NK-92 treated with Interleukin-12 subunit alpha and Interleukin-12 subunit beta, amount 100 ng/mL, for 24 hours (cell line): ENCODE results near the gene FGFRL1.

Experiments
- DNase-seq: peaks from one replicate; lab custom pipeline; 2025; lab: John Stamatoyannopoulos, UW

The FGFRL1 gene, protein sequence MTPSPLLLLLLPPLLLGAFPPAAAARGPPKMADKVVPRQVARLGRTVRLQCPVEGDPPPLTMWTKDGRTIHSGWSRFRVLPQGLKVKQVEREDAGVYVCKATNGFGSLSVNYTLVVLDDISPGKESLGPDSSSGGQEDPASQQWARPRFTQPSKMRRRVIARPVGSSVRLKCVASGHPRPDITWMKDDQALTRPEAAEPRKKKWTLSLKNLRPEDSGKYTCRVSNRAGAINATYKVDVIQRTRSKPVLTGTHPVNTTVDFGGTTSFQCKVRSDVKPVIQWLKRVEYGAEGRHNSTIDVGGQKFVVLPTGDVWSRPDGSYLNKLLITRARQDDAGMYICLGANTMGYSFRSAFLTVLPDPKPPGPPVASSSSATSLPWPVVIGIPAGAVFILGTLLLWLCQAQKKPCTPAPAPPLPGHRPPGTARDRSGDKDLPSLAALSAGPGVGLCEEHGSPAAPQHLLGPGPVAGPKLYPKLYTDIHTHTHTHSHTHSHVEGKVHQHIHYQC

DNA sequence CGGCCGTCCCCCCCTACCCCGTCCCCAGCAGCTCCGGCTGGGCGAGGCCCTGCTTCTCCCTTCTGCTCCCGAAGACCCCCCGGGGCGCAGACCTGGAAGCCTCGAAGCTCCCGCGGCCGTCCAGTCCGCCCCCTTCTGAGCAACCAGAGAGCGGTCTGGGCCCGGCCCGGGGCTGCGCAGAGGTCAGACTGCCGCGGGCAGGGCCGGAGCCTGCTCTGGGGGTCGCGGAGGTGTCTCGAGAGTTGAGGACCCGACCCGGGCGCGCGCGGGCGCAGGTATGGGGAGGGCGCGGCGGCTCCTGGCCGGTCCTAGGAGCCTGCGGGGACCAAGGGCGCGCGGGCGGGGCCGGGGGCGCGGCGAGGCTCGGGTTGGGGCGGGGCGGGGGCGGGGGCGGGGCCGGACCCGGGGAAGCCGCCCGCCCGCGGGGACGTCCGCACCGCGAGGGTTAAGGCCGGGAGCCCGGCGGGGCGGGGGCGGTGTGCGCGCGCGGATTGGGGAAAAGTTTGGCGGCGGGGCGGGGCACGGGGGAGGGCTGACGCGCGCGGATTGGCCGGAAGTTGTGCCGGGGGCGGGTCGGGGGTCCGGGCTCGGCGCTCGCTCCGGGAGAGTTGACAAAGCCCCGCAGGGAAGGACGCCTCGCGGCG, at the start of gene FGFRL1:
TSS of gene FGFRL1 (plus strand) at position 605 of the 644 bp plus-strand sequence. CDS start 860 bp downstream, outside the sequence.
- DNase-seq: no peak

DNA sequence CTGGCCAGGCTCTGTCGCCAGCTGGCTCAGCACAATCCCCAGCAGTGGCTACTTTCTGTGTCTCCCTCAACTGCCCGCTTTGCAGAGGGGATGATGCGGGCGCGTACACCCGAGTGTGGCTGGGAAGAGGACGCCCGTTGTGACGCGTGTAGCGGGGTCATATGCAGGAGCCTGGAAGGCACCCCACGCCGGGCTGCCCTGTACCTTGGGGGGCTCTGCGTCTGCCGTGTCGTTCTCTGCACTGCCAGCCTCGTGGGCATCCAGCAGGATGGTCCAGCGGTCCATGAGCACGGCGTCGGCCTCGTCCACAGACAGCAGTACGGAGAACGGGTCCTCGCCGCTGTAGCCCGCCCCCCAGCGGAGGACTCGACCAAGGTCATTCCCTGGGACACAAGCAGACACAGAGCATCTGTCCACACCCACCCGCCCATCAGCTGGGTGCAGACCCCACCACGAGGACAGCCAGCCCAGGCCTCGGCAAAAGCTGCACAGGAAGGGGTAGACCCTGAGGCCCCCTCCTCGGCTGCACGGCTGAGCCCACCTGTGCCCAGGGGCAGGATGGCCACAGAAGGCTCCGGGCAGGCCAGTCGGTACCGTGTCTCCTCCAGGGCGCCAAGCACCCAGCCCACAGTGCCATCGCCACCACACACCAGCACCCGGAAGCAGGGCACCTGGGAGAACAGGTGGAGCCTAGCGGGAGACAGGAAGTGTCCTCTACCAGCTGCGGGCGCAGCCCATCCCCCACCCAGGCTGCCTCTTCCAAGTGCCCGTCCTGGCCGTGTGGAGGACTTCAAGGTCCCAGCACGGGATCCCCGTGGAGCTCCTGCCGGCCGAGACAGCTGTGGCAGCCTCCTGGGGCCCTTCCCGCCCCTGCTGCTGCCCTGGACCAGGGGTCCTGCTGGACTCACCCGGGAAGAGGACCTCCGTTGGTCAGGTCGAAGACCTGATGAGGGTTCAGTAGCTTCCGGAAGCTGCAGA, 48.9 kb upstream of the FGFRL1 start:
- DNase-seq: no peak

DNA sequence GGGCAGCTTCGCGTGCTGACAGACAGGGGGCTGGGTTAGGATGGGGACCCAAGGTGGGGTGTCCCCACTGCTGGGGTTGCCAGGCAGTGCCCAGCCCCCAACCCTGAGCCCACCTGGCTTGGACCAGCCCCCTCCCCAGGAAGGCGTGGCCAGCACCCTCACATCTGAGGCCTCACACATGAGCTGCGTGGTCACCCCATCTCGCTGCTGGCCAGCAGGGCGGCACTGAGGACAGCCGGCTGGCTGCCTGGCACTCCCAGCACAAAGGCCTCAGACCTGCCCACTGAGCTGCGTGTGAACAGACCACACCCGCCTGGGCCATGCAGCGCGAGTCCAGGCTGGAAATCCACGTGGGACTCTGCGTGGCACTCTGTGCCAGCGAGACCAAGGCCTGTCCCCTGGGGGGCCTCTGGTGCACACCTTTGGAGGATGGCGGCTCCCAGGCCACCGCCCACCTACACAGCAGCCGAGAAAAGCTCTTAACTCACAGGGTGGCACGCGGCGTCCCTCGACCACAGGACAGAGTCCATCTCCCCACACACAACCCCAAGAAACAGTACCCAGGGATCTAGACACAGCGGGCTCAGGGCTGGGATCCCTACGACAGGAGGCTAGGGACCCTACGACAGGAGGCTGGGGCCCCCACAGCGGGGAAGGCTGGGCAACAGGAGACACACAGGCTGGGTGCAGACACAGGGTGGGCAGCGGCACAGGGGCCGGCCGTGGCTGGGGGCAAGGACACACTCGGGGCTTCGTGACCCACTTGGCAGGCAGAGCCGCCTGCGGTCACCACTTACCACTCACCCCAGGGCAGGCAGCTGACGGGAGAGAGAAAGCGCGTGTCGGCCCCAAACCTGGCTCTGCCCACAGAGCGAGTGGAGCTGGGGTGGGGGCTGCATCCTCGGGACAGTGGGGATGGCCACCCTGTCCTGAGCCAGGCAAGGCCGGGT, 47.9 kb upstream of the FGFRL1 start:
- DNase-seq: no peak

DNA sequence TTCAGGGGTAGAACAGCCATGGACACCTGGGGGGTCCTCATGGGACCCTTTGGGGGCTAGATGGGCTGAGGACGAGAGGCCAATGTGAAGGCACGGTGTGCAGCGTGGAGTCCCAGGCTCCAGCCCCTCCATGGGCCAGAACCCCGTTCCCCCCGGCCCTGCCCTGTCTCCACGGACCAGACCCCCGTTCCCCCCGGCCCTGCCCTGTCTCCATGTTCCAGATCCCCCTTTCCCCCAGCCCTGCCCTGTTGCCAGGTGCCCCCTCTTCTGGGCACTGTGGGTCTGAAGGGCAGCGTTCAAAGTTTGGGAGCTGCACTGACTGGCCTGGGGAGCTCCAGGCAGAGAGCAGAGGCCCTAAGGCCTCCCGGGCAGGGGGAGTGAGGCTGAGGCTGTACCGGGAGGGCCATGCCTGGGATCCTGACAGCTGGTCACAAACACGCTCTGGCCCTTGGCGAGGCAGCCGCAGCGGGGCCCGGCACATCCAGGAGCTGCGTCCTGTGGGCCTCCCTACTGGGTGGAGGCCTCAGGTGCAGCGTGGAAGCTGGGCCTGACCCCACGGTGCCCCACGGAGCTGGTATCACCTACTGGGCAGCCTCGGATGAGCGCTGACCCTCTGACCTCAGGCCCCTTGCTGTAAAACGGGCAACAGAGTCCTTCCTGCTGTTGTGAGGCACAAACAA, 46.9 kb upstream of the FGFRL1 start:
- DNase-seq: no peak

DNA sequence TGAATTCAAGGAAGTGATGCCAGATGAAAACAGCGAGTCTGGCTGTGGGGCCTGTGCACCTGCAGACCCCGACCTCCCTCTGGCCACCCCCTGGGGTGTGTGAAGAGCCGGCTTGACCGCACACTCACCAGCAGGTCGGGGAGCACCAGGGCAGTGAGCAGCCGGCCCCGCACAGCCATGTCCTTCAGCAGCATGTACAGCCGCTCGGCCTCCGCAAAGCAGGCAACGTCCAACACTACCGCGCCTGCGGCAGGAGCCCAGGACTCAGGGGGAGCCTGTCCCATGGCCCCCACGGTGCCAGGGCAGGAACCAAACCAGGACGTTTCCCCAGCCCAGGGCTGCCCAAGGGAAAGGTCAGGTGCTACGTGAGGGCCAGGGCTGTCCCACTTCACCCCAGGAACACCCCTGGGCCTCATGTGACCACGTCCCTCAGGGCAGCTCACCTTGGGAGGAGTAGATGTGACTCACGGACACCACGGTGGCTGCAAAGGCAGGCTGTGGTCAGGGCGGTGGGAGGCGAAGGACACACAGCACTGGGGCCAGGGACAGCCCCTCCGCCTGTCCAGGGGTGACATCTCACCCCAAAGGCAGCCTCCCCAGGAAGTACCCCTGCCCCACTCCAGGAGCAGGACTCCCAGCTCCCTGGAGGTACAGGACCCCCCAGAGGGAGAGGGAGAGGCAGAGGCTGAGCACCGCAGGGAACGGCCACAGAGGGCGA, 46.2 kb upstream of the FGFRL1 start:
- no peak for DNase-seq

DNA sequence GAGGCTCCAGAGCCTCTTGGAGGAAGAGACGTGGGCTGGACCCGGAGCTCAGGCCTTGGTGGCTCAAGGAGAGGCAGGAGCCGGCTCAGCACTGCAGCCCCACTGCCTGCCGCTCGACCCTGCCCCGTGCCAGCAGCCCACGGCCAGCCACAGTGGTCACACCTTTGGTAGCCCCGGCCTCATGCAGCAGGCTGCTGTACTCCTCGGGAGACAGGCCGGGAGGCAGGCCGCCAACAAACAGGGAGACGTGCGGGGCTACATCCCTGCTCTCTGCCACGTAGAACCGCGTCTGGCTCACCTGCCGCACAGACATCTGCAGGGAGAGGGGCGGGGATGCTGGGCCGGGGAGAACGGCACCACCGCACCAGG, 45.7 kb upstream of the FGFRL1 start:
- DNase-seq: no peak

DNA sequence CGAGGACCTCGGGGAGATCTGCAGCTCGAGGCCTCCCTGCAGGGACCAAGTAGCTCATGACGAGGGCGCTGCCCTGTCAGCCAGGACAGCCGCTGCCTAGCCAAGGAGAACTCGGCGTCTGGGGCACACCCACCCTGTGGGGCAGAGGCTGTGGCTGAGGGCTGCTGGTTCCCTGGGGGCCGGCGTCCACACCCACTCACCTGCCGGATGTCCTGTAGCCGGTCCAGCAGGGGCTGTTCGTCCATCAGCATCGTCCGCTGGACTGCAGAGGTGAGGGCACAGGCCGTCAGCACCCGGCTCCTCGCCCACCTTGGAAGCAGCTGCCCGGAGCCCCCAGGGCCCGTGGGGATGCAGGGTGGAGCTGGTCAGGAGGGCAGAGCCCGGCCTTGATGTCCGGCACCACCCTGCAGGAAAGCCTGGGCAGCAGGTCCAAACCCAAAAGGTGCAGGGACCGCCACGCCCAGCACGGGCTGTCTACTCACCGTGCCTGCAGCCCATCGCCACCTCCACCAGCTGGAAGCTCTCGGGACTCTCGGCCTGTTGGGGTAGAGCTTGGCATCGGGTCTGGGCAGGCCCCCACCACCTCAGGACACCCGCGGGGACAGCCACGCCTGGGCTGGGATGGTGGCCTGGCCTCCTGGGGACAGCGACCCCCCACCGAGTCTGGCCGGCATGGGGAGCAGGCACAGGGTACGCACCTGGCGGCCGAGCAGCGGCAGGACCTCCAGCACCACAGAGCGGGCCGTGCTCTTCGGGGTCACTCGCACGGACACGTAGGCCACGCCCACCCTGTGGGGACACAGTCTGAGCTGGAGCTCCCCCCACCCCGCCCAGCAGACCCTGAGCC, 44.9 kb upstream of the FGFRL1 start:
- no peak for DNase-seq

DNA sequence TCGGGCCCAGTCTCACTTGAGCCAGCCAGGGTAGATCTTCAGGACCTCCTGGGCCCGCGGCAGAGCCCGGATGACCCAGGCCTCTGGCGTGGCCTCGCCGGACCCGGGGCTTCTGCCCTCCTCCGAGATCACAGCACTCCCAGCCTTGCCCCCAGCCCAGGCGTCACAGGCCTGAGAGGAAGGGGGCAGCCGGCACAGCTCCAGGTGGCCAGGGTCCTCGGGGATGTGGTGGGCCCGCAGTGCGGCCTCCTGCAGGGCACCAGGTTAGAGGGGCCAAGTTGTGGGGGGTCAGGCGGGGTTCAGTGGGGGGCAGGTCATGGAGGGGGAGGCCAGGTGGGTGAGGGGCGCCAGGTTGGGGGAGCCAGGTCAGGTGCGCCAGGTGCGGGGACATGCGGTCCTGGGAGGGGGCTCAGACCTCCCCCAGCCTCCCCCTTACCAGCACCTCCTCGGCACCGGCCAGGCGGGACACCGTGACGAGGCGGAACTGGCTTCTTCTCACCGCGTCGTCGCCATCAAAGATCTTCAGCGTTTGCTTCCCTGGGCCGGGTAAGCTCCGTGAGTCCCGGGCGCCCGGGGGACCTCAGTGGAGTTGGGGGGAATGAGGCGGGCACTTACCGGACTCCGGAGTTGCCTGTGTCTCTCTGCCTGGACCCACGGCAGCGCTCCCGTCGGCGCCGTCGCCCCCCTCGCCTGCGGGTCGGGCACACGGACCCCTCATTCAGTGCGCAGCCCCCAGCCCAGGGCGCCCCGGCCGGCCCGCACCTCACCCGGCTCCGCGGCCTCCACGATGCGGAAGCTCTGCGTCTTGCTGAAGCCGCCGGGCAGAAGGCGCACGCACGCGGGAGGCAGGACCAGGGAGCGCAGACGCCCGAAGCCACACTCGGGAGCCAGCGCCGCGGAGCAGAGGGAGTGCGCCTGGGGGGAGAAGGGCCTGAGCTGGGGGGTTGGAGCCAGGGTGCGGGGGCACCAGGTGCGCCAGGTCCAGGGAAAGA, 44.0 kb upstream of the FGFRL1 start:
- DNase-seq: no peak

DNA sequence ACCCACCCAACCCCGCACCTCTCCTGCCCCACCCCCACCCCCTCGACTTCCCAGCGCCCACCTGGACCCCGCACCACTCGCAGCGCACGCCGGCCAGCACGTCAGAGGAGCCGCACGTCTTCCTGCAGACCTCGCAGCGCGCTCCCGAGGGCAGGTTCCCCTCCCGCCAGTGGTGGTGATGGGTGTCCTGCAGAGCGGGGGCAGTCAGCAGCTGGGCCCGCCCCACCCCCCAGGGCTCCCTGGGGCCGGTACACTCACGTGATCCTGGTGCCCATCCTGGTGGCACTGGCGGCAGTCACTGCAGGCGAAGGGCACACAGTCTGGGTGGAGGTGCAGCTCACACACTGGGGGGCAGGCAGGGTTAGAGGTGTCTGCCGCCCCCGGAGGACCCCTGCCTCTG, 43.2 kb upstream of the FGFRL1 start:
- no peak for DNase-seq

DNA sequence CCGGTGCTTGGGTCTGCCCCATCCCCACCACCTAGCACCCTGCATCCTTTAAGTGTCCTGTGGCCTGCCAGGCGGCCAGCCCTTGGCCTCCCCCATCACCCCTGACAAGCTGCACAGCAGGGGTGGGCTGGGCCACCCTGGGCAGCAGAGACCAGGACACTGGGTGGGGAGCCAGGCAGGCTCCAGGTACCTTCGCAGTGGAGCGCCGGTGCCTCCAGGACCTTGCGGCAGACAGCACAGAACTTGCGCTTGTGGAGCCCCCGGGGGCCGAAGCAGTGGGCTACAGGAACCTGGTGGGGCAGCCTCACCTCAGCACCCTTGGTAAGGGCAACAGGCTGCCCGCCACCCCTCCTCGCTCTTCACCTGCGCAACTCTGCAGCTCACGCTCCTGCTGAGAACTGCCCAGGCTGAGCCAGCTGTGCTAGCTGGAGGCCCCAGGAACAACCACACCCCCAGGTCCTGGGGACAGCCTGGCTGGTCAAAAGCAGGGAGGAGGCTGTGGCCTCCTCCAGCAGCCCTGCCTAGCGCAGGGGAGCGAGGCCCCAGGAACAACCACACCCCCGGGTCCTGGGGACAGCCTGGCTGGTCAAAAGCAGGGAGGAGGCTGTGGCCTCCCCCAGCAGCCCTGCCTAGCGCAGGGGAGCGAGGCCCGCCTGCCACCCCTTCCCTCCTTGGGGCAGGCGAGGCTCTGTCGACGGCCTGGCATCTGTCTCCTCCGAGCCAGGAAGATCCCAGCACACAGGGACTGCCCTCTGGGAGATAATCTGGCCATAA, 42.6 kb upstream of the FGFRL1 start:
- no peak for DNase-seq

DNA sequence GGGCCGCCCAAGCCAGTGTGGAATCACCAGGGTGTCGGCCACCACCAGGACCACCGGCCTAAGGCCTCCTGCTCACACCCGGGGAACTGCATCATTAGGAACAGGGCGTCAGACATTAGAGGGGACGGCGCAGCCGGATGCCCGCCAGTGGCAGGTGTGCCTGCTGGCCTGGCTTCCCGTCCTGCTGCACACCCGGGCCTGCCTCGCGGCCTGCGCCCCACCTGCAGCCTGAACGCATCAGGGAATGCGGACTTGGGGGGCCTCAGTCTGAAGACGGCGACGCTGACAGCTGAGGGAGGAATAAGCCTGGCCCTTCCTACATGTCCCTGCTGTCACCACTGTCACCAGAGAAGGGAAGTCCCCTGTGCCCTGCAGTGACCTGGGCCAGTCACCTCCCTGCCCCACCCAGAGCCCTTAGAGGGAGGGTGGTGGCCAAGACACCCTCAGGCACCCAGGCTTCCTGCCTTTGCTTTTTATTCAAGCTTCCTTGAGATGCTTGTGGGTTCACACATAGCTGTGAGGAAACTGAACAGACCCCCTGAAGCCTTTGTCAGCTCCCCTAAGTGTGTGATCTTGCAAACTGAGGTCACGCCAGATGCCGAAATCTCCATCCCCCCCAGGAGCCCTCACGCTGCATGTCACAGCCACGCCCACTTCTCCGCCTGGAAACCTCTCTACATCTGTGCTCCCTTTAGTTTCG, 41.2 kb upstream of the FGFRL1 start:
- peak; percentile 14 for DNase-seq

DNA sequence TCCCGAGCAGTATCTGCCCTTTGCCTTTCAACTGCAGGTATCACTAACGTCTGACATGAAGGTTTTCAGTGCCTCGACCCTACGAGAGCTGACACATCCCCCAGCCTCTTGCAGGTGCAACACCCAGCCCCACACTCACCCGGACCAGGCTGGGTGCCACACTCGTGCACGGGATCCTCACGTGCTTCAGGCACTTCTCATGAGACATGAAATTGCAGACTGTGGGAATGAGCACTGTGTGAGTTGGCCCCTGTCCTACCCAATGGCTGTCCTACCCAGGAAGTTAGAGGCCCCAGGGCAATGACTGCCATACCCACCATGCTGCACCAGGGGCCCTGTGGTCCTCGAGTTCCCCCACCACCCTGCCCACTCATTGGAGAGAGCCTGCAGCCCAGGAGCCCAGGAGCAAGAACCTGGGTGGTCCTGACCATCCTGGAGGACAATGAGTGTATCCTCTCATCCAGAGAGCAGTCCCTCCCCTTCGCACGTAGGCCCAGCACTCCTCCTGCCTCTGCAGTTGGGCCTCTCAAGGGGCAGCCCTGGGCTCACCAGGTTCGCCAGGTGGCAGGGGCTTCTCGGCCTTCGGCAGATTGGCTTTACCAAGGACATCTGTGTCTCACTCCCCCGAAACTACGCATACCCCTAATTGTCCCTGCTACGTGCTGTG, 40.4 kb upstream of the FGFRL1 start:
- DNase-seq: no peak

DNA sequence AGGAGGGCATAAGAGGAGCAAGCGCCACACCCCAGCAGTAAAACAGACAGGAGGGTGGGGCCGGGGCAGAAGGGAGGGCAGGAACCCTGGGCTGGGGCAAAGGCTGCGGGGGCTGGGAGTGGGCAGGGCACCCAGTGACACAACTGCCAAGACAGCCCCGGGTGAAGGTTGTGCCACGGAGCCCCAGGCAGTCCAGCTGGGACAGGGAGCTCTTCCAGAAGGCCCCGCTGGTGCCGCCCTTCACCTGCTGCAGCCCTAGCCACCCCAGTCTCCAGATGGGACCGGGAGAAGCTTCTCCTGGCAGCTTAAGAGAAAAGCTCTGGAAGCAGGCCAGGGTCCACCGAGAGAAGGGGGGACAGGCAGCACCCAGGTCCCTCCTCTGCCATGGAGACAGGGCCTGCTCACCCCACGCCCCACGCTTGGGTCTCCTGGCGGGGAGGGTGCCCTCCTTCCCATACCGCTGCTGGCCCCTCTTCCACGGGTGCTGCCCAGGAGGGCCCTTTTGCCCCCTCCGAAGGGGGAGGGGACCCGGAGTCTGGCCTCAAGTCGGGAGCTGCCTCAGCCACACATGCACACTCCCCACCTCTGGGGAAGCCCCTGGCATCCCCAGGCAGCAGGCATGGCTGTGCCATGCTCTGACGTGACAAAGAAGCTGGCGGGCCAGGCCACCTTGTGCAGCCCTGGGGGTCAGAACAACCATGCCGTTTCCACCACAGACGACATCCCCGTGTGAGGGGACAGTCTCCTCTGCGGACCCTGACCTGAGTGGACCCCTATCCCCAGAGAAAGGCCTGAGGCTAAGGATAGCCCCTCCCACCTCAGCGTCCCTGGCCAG, 39.5 kb upstream of the FGFRL1 start:
- no peak for DNase-seq

DNA sequence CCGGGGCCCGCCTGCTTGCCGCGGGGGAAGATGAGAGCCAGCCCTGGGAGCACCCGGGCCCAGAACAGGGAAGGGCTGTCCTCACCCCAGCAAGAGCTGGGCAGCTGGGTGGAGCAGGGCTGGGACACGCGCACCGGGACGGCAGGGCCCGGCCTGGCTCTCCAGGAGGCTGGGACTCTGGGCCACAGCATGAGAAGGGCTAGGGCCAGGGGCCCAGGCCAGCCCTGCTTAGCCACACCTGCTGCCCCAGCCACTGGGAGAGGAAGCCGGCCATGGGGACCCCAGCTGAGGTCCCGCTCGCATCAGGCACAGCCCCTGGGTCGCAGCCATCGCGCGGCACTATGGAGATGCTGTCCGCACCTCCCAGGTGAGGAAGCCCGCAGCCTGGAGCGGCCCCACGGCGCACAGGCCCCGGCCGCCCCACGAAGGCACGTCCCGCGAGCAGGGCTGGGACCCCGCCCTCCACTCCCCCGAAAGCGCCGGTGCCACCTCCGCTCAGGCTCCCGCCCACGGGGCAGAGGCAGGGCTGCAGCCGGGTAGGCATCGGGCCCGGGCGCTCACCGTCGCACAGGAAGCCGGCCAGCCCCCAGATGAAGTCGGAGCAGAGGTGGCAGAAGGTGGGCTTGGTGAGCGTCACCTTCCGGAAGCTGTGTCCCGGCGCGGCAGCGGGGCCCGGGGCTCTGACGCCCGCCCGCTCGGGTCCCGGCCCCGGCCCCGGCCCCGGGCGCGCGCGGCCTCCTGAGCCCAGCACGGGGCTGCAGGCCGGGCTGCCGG, 38.6 kb upstream of the FGFRL1 start:
- peak; percentile 33 for DNase-seq
